ENCODE results near the gene PDE4D.

DNA sequence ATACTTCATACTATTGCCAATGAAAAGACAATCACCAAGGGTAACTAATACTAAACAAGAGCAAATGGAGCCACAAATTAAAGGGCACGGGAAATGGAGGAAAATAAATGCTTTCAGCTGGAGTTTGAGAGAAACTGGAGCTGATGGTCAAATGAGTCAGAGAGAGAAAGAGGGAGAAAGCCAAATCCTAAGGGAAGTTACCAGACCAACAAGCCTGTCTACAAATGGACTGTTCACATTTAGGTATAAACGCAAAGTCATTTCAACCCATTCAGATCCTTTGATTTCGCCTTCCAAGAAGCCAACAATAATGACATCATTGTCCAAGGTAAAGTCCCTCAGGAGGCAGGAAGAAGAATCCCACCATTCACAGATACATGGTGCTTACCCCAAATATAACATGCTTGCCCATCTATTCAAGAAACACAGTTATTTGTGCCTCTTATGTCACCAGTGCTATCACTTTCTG is 958.9 kb downstream of the PDE4D start:
- TF ChIP-seq CTCF (conservative IDR thresholded peaks at IDR 0.05; ENCODE audit: low read length) (no peak), EZH2phosphoT487 (IDR thresholded peaks at IDR 0.05; ENCODE audit: borderline replicate concordance, low read depth, low read length) (no peak)
